Smooth muscle cell (in vitro differentiated cells): ENCODE measurements around the gene ATP8B4. TPM values are rescaled to one million over a fixed set of nuclear protein-coding genes. Genes with fewer than 3 reads are reported as not detected.
A peak's percentile ranks its signal among the peaks of the same experiment; 100 is the strongest.

Experiments used
- DNase-seq: peaks from one replicate; lab custom pipeline; 2025; ENCODE audit not compliant: unreplicated experiment; lab: John Stamatoyannopoulos, UW
- H2AFZ ChIP-seq: fragments of 200-600 bp; sonication (generic); 2 replicates; pipeline ENCODE4 v1.6.0; 2016; ENCODE audit warnings: antibody characterized with exemption, low read depth, mild to moderate bottlenecking
- H3F3A ChIP-seq: fragments of 200-600 bp; sonication (generic); 2 replicates; pipeline ENCODE4 v1.6.0; 2017; ENCODE audit warnings: antibody characterized with exemption, low read depth
- H3K27ac ChIP-seq: fragments of 200-600 bp; sonication (generic); 2 replicates; pipeline ENCODE4 v1.5.1; 2016; ENCODE audit warnings: low read depth, mild to moderate bottlenecking
- H3K27me3 ChIP-seq: fragments of 200-600 bp; sonication (generic); 2 replicates; pipeline ENCODE4 v1.6.1; 2016; ENCODE audit warnings: low read depth, mild to moderate bottlenecking
- H3K36me3 ChIP-seq: fragments of 200-600 bp; sonication (generic); 2 replicates; pipeline ENCODE4 v1.5.1; 2016; ENCODE audit warnings: low read depth
- H3K4me1 ChIP-seq: fragments of 200-600 bp; sonication (generic); 2 replicates; pipeline ENCODE4 v1.5.1; 2016; ENCODE audit warnings: low read depth
- H3K4me2 ChIP-seq: fragments of 200-600 bp; sonication (generic); 2 replicates; pipeline ENCODE4 v1.6.0; 2016; ENCODE audit warnings: mild to moderate bottlenecking
- H3K4me3 ChIP-seq: fragments of 200-600 bp; sonication (generic); 2 replicates; pipeline ENCODE4 v1.5.1; 2016; ENCODE audit warnings: mild to moderate bottlenecking
- H3K79me2 ChIP-seq: fragments of 200-600 bp; sonication (generic); 2 replicates; pipeline ENCODE4 v1.6.0; 2016; ENCODE audit warnings: low read depth, mild to moderate bottlenecking
- H3K9ac ChIP-seq: fragments of 200-600 bp; sonication (generic); 2 replicates; pipeline ENCODE4 v1.6.0; 2016; ENCODE audit warnings: low read depth
- H3K9me3 ChIP-seq: fragments of 200-600 bp; sonication (generic); replicated peaks from 2 replicates; pipeline ENCODE4 v1.5.1; 2016; ENCODE audit warnings: low read depth
- H4K20me1 ChIP-seq: fragments of 200-600 bp; sonication (generic); 2 replicates; pipeline ENCODE4 v1.6.0; 2016; ENCODE audit warnings: low read depth
- CTCF ChIP-seq: fragments of 200-600 bp; sonication (generic); IDR thresholded peaks from 2 replicates; pipeline ENCODE4 v1.5.1; 2017; ENCODE audit warnings: borderline replicate concordance, mild to moderate bottlenecking, antibody characterized with exemption; ENCODE audit not compliant: insufficient read depth, poor library complexity, severe bottlenecking
- WGBS: methylation state at CpG from one replicate; pipeline ENCODE4 v1.1.7; 2016; ENCODE audit warnings: low lambda C conversion rate; 5-methylcytosine and 5-hydroxymethylcytosine counted together
- polyA plus RNA-seq: library from polyadenylated mRNA; unstranded; fragments of >200 nt; fragmentation: Nextera tagmentation; extraction: Ambion mirVana; gene quantifications from 2 replicates; pipeline ENCODE4 v1.2.1, GENCODE V29; 2016
- total RNA-seq: library from RNA; depleted of rRNA; stranded (reverse); fragments of >200 nt; gene quantifications from 2 replicates; pipeline ENCODE4 v1.2.3, GENCODE V29; 2014

The ATP8B4 gene
- total and polyA plus RNA-seq, 2 experiments from 2014 or later = 21.7 to 60.5 TPM

- Histone ChIP-seq H3K36me3 (no peaks in the 10 kb centered on the region), H4K20me1 (no peaks in the 10 kb centered on the region), H2AFZ (peak overlapping the region; percentile 38), H3K9ac (no peak overlapping the region), H3K9me3 (no peaks in the 10 kb centered on the region), H3F3A (no peaks in the 10 kb centered on the region), H3K27ac (no peak overlapping the region), H3K4me1 (peaks cover 5% of the 10 kb centered on the region), H3K79me2 (no peaks in the 10 kb centered on the region), H3K27me3 (no peaks in the 10 kb centered on the region), H3K4me2 (peak overlapping the region; percentile 66), H3K4me3 (no peak overlapping the region)
- WGBS = 16% methylated on average over 2 of the region's 2 CpGs
- no peak for DNase-seq
- TF ChIP-seq CTCF = peak; percentile 51
Measured at GRCh38 chr15:50145451-50145872, 26.4 kb upstream of the ATP8B4 start.

GRCh38 chr15:50144341-50145120 is 25.5 kb upstream of the ATP8B4 start:
- Histone ChIP-seq H4K20me1 (no peaks in the 10 kb centered on the region), H3K36me3 (no peaks in the 10 kb centered on the region), H3F3A (no peaks in the 10 kb centered on the region), H3K79me2 (no peaks in the 10 kb centered on the region), H3K27ac (peak overlapping the region; percentile 15), H2AFZ (peak overlapping the region; percentile 22), H3K9ac (no peak overlapping the region), H3K27me3 (no peaks in the 10 kb centered on the region), H3K4me1 (peaks cover 5% of the 10 kb centered on the region), H3K9me3 (no peaks in the 10 kb centered on the region), H3K4me2 (peak overlapping the region; percentile 66), H3K4me3 (no peak overlapping the region)
- 75% methylated on average over 6 of the region's 6 CpGs for WGBS
- no peak for DNase-seq
- TF ChIP-seq CTCF = no peak

- Histone ChIP-seq H2AFZ (no peak overlapping the region), H3K9me3 (no peaks in the 10 kb centered on the region)
- TF ChIP-seq CTCF = no peak
Measured at GRCh38 chr15:50143255-50143860, 24.3 kb upstream of the ATP8B4 start.

More at GRCh38 chr15:50143255-50143860, 24.3 kb upstream of the ATP8B4 start:
- H3K4me1 ChIP-seq = peaks cover 5% of the 10 kb centered on the region
- H3K79me2 ChIP-seq = no peaks in the 10 kb centered on the region
- no peak overlapping the region for H3K9ac ChIP-seq
- H3K4me3 ChIP-seq = no peak overlapping the region
- no peak overlapping the region for H3K27ac ChIP-seq
- no peak overlapping the region for H3K4me2 ChIP-seq
- H3K27me3 ChIP-seq = no peaks in the 10 kb centered on the region
- WGBS = 97% methylated on average over 2 of the region's 2 CpGs
- no peaks in the 10 kb centered on the region for H3K36me3 ChIP-seq
- no peaks in the 10 kb centered on the region for H4K20me1 ChIP-seq
- DNase-seq = no peak
- no peaks in the 10 kb centered on the region for H3F3A ChIP-seq
